HCT116 (cell line): Measurements from ENCODE around the gene TRIM45. TPM values are rescaled to one million over a fixed set of nuclear protein-coding genes. Genes with fewer than 3 reads are reported as not detected.

Source experiments
- ATAC-seq: fragments of 200-7000 bp; cut with Tn5 transposase; 2 replicates; pipeline ENCODE4 v1.9.1; 2020; ENCODE audit warnings: mild to moderate bottlenecking, moderate library complexity
- BruUV-seq: library from RNA; stranded (reverse); fragments of 400-500 nt; replicated peaks from 2 replicates; lab custom pipeline; 2021; lab: Mats Ljungman, UMichigan
- CTCF ChIA-PET: fragments of 300-600 bp; sonication (Branson Sonifier 250); formaldehyde crosslinking; loops from one replicate; lab custom pipeline; 2021; ENCODE audit warnings: antibody characterized with exemption; lab: Charles Lee
- POLR2A ChIA-PET: fragments of 300-600, 350-600 bp; sonication (Branson Sonifier 250); formaldehyde crosslinking; loops from one replicate; lab custom pipeline; 2021; ENCODE audit warnings: antibody characterized with exemption; lab: Charles Lee
- RAD21 ChIA-PET, 2 experiments: fragments of 300-600 bp; sonication (Branson Sonifier 250); formaldehyde crosslinking; loops; one replicate each; lab custom pipeline; 2023; ENCODE audit warnings: low total read pairs in 2 of 2; ENCODE audit not compliant: uncharacterized antibody in 2 of 2, unreplicated experiment in 2 of 2, low non-redundant PET in 1 of 2; lab: Charles Lee
- DNase-seq: peaks from one replicate; pipeline ENCODE4 v3.0.0-alpha.2; 2010; ENCODE audit warnings: low read depth, low spot score
- H2AFZ ChIP-seq: fragments of 200-600 bp; shearing (Covaris generic), sonication (generic); 2 replicates; pipeline ENCODE4 v1.6.1; 2017; ENCODE audit warnings: low read depth, mixed run types, mixed read lengths, antibody characterized with exemption, low read length; ENCODE audit not compliant: poor library complexity, severe bottlenecking
- H3K27ac ChIP-seq: 2 replicates; pipeline ENCODE4 v1.5.1; 2012; ENCODE audit warnings: low read depth, low read length
- H3K27me3 ChIP-seq: fragments of 200-600 bp; sonication (generic); 2 replicates; pipeline ENCODE4 v1.6.1; 2016; ENCODE audit warnings: mixed run types, low read length, mixed read lengths; ENCODE audit not compliant: insufficient read depth
- H3K36me3 ChIP-seq, 2 experiments: fragments of 200-500 bp in 1 of 2; fragments of 200-600 bp in 1 of 2; sonication (Bioruptor generic) in 1 of 2; sonication (generic) in 1 of 2; 2 replicates each; pipeline versions ENCODE4 v1.5.1 to v1.6.1; 2014 to 2016; ENCODE audit warnings: low read length in 2 of 2, inconsistent platforms in 1 of 2, mixed read lengths in 1 of 2, mixed run types in 1 of 2; ENCODE audit not compliant: insufficient read depth in 2 of 2, control insufficient read depth in 1 of 2
- H3K4me1 ChIP-seq, 2 experiments: fragments of 200-600 bp in 1 of 2; sonication (generic) in 1 of 2; 2 replicates each; pipeline versions ENCODE4 v1.5.1 to v1.6.1; 2012 to 2017; ENCODE audit warnings: low read length in 2 of 2, inconsistent platforms in 1 of 2, mild to moderate bottlenecking in 1 of 2, mixed read lengths in 1 of 2, mixed run types in 1 of 2, moderate library complexity in 1 of 2; ENCODE audit not compliant: insufficient read depth in 2 of 2, control insufficient read depth in 1 of 2
- H3K4me2 ChIP-seq: fragments of 200-600 bp; sonication (generic); 2 replicates; pipeline ENCODE4 v1.6.1; 2017; ENCODE audit warnings: mixed run types, low read length, mixed read lengths
- H3K4me3 ChIP-seq, 2 experiments: fragments of 200-600 bp in 1 of 2; sonication (generic) in 1 of 2; replicated peaks in 1 of 2; 2 replicates each; pipeline ENCODE4 v1.5.1; 2011 to 2016; ENCODE audit warnings: low read length in 2 of 2, control low read depth in 1 of 2, low read depth in 1 of 2, mild to moderate bottlenecking in 1 of 2, mixed read lengths in 1 of 2, mixed run types in 1 of 2
- H3K79me2 ChIP-seq: fragments of 200-600 bp; sonication (generic); 2 replicates; pipeline ENCODE4 v1.6.1; 2017; ENCODE audit warnings: mild to moderate bottlenecking, mixed run types, low read length, moderate library complexity, mixed read lengths; ENCODE audit not compliant: insufficient read depth
- H3K9ac ChIP-seq: fragments of 200-600 bp; sonication (generic); 2 replicates; pipeline ENCODE4 v1.6.1; 2016; ENCODE audit warnings: low read length, mixed read lengths
- H3K9me2 ChIP-seq: fragments of 200-600 bp; sonication (generic), shearing (Covaris generic); 2 replicates; pipeline ENCODE4 v1.6.1; 2017; ENCODE audit warnings: mixed run types, mild to moderate bottlenecking, moderate library complexity; ENCODE audit not compliant: insufficient read depth
- H3K9me3 ChIP-seq, 2 experiments: fragments of 200-500 bp in 1 of 2; fragments of 200-600 bp in 1 of 2; sonication (Bioruptor generic) in 1 of 2; sonication (generic) in 1 of 2; 2 replicates each; pipeline ENCODE4 v1.6.1; 2014 to 2017; ENCODE audit warnings: low read length in 2 of 2, mixed read lengths in 2 of 2, inconsistent platforms in 1 of 2, low read depth in 1 of 2, mild to moderate bottlenecking in 1 of 2, mixed run types in 1 of 2, moderate library complexity in 1 of 2; ENCODE audit not compliant: control insufficient read depth in 1 of 2, insufficient read depth in 1 of 2
- H4K20me1 ChIP-seq: fragments of 200-600 bp; sonication (generic), shearing (Covaris generic); 2 replicates; pipeline ENCODE4 v1.6.1; 2017; ENCODE audit warnings: mixed run types, mild to moderate bottlenecking, moderate library complexity; ENCODE audit not compliant: insufficient read depth
- CEBPB ChIP-seq: IDR thresholded peaks from 2 replicates; pipeline ENCODE4 v1.6.1; 2012; ENCODE audit warnings: low read depth
- EGR1 ChIP-seq: IDR thresholded peaks from 2 replicates; pipeline ENCODE4 v1.6.1; 2012; ENCODE audit warnings: low read depth
- ELF1 ChIP-seq: IDR thresholded peaks from 2 replicates; pipeline ENCODE4 v1.6.1; 2012; ENCODE audit warnings: low read depth, borderline replicate concordance
- POLR2AphosphoS5 ChIP-seq: IDR thresholded peaks from 2 replicates; pipeline ENCODE4 v1.6.1; 2011; ENCODE audit warnings: mild to moderate bottlenecking, low read depth, low read length, moderate library complexity
- RAD21 ChIP-seq: IDR thresholded peaks from 2 replicates; pipeline ENCODE4 v1.6.1; 2012; ENCODE audit warnings: low read depth, mild to moderate bottlenecking
- SIN3A ChIP-seq: IDR thresholded peaks from 2 replicates; pipeline ENCODE4 v1.6.1; 2012; ENCODE audit warnings: low read depth
- SRF ChIP-seq: IDR thresholded peaks from 2 replicates; pipeline ENCODE4 v1.6.1; 2012; ENCODE audit warnings: low read depth
- YY1 ChIP-seq: IDR thresholded peaks from 2 replicates; pipeline ENCODE4 v1.6.1; 2011; ENCODE audit warnings: low read length, low read depth, moderate library complexity, mild to moderate bottlenecking; ENCODE audit not compliant: insufficient replicate concordance; ENCODE audit errors: extremely low read depth
- ZFX ChIP-seq: fragments of 450-650 bp; IDR thresholded peaks from 2 replicates; pipeline ENCODE4 v1.6.1; 2017
- intact Hi-C: fragments of 100-400 bp; cut with micrococcal nuclease; formaldehyde crosslinking; loops from 2 replicates; pipeline ENCODE4 v1.10.0; 2022
- total RNA-seq: library from RNA; stranded (reverse); gene quantifications from one replicate; pipeline ENCODE4 v1.2.1, GENCODE V29; 2021; ENCODE audit not compliant: unreplicated experiment
- TF ChIP-seq, protein P1 (sequence below), 3 experiments: fragments of 200-600 bp in 1 of 3; sonication (generic) in 1 of 3; IDR thresholded peaks in 2 of 3; conservative IDR thresholded peaks in 1 of 3; 2 replicates each; pipeline ENCODE4 v1.5.1; 2012 to 2017; ENCODE audit warnings: low read depth in 2 of 3, low read length in 2 of 3, antibody characterized with exemption in 1 of 3, borderline replicate concordance in 1 of 3, control low read depth in 1 of 3, mild to moderate bottlenecking in 1 of 3, mixed read lengths in 1 of 3, mixed run types in 1 of 3, moderate library complexity in 1 of 3; ENCODE audit not compliant: insufficient read depth in 1 of 3
- TF ChIP-seq, protein P2 (sequence below): IDR thresholded peaks from 2 replicates; pipeline ENCODE4 v1.6.1; 2012; ENCODE audit warnings: low read depth
- TF ChIP-seq, protein P3 (sequence below): IDR thresholded peaks from 2 replicates; pipeline ENCODE4 v1.6.1; 2012
- TF ChIP-seq, protein P4 (sequence below): IDR thresholded peaks from 2 replicates; pipeline ENCODE4 v1.6.1; 2012

TRIM45 gene
- total RNA-seq, 1 experiment from 2014 or later, result 3.5 TPM

DNA sequence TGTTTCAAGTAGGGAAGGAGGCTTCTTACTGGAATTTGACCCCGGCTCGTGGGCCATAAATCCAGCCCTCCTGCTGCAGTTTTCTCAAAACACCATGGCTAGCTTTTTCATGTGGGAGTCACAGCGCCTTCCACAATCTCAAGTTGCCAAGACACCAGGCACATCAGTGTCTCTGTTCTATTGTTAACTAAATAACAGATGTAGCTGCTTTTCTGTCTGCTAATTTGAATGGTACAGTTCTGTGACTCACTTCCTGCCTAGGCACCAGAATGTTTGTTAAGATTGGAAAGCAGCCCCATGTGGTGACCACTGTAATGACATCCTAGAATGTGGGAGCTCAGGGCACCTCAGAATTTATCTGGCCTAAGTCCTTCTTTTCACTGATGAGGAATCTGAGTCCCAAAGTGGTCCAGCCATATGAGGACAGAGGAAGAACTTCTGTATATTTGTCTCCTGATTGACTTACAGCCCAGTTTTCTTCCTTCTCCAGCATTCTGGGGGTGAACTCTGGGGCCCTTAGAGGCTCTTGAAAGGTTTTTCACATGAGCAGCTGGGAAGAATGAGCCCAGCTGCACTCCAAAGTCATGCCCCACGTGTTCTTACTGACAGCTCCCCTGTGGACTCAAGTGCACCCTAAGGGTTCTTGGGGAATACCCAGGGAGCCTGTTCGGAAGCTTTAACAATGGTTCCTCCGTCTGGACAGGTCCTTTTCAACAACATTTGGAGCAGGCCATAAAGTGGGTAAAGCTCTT, 27.5 kb downstream of the TRIM45 start:
- ChIA-PET POLR2A (interaction anchor here (1.0 kb wide), 1 partner anchor 34 kb away, joined by 3 read pairs; the partner anchor contains the start of gene TTF2), CTCF (interaction anchor here (1.3 to 2.7 kb wide), 3 partner anchors 27 to 191 kb away, joined by 4 to 10 read pairs (median 6); no protein-coding TSS in a partner anchor), RAD21 (no interaction called here)
- Histone ChIP-seq H3K27ac (no peak overlapping the region), H3K36me3 (peaks cover 28 to 67% of the 10 kb centered on the region in 2 experiments; a peak in 3 of 4 replicates), H3K4me1 (peaks cover 4 to 14% of the 10 kb centered on the region in 2 experiments; a peak in 3 of 4 replicates), H3K9me2 (no peaks in the 10 kb centered on the region), H3K9me3 (no peaks in the 10 kb centered on the region), H3K79me2 (no peaks in the 10 kb centered on the region), H3K4me2 (no peak overlapping the region), H3K27me3 (no peaks in the 10 kb centered on the region), H3K9ac (no peak overlapping the region), H4K20me1 (no peaks in the 10 kb centered on the region), H3K4me3 (no peak overlapping the region), H2AFZ (no peak overlapping the region)
- DNase-seq (peak; percentile 8), ATAC-seq (peak; percentile 77)
- intact Hi-C loops, result no loop called here
- TF ChIP-seq EGR1, result no peak
- TF ChIP-seq, protein P1, sequence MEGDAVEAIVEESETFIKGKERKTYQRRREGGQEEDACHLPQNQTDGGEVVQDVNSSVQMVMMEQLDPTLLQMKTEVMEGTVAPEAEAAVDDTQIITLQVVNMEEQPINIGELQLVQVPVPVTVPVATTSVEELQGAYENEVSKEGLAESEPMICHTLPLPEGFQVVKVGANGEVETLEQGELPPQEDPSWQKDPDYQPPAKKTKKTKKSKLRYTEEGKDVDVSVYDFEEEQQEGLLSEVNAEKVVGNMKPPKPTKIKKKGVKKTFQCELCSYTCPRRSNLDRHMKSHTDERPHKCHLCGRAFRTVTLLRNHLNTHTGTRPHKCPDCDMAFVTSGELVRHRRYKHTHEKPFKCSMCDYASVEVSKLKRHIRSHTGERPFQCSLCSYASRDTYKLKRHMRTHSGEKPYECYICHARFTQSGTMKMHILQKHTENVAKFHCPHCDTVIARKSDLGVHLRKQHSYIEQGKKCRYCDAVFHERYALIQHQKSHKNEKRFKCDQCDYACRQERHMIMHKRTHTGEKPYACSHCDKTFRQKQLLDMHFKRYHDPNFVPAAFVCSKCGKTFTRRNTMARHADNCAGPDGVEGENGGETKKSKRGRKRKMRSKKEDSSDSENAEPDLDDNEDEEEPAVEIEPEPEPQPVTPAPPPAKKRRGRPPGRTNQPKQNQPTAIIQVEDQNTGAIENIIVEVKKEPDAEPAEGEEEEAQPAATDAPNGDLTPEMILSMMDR (IDR thresholded peaks at IDR 0.05 in 2 of 3, conservative IDR thresholded peaks at IDR 0.05 in 1 of 3; ENCODE audit: borderline replicate concordance in 1 of 3, insufficient read depth in 1 of 3, low read depth in 2 of 3, low read length in 2 of 3), result peak in 2 of 3 experiments; percentile 40 to 44; a peak in 4 of 6 replicates
- no TSS peak for BruUV-seq

DNA sequence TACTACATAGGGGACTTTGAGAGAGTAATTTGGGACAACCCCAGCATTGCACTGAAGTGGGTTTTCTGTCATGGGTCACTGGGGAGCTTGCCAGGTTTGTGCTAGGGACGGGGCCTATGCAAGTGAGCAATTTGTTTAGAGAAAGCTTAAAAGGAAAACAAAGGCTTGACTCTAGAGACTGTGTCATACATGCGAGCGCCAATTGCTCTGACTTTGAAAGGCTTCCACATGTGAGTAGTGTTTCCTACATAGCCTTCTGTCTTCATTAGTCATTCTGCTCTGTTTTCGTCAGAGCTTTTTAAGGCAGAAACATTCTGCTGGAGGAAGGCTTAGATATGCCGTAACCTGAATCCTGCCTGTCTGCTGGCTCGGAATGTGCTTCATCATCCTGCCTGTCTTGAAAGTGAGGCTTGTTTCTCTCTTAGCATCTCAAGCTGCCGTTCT, 28.4 kb downstream of the TRIM45 start:
- no peak overlapping the region for H3K27ac ChIP-seq
- H4K20me1 ChIP-seq, result no peaks in the 10 kb centered on the region
- BruUV-seq, result no TSS peak
- H3K4me2 ChIP-seq, result no peak overlapping the region
- TF ChIP-seq, protein P2, sequence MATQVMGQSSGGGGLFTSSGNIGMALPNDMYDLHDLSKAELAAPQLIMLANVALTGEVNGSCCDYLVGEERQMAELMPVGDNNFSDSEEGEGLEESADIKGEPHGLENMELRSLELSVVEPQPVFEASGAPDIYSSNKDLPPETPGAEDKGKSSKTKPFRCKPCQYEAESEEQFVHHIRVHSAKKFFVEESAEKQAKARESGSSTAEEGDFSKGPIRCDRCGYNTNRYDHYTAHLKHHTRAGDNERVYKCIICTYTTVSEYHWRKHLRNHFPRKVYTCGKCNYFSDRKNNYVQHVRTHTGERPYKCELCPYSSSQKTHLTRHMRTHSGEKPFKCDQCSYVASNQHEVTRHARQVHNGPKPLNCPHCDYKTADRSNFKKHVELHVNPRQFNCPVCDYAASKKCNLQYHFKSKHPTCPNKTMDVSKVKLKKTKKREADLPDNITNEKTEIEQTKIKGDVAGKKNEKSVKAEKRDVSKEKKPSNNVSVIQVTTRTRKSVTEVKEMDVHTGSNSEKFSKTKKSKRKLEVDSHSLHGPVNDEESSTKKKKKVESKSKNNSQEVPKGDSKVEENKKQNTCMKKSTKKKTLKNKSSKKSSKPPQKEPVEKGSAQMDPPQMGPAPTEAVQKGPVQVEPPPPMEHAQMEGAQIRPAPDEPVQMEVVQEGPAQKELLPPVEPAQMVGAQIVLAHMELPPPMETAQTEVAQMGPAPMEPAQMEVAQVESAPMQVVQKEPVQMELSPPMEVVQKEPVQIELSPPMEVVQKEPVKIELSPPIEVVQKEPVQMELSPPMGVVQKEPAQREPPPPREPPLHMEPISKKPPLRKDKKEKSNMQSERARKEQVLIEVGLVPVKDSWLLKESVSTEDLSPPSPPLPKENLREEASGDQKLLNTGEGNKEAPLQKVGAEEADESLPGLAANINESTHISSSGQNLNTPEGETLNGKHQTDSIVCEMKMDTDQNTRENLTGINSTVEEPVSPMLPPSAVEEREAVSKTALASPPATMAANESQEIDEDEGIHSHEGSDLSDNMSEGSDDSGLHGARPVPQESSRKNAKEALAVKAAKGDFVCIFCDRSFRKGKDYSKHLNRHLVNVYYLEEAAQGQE, result no peak
- no peak for TF ChIP-seq POLR2AphosphoS5
- no peak for TF ChIP-seq YY1
- TF ChIP-seq, protein P3, sequence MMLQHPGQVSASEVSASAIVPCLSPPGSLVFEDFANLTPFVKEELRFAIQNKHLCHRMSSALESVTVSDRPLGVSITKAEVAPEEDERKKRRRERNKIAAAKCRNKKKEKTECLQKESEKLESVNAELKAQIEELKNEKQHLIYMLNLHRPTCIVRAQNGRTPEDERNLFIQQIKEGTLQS, result no peak
- no peak for TF ChIP-seq ZFX
- TF ChIP-seq, protein P4, sequence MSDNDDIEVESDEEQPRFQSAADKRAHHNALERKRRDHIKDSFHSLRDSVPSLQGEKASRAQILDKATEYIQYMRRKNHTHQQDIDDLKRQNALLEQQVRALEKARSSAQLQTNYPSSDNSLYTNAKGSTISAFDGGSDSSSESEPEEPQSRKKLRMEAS, result no peak
- no peak for TF ChIP-seq CEBPB
- no peak for TF ChIP-seq RAD21
- TF ChIP-seq SIN3A, result no peak
- no peak for TF ChIP-seq SRF
- no peak for TF ChIP-seq ELF1
- H2AFZ ChIP-seq, result no peak overlapping the region
- peaks cover 28 to 64% of the 10 kb centered on the region in 2 experiments; a peak in 3 of 4 replicates for H3K36me3 ChIP-seq
- ChIA-PET POLR2A (interaction anchor here (0.8 kb wide), 1 partner anchor 33 kb away, joined by 3 read pairs; the partner anchor contains the start of gene TTF2), RAD21 (no interaction called here), CTCF (interaction anchor here (0.7 to 2.7 kb wide), 6 partner anchors 9 to 192 kb away, joined by 3 to 10 read pairs (median 3); no protein-coding TSS in a partner anchor)
- no peaks in the 10 kb centered on the region for H3K79me2 ChIP-seq
- no peaks in the 10 kb centered on the region for H3K9me2 ChIP-seq
- no peak for ATAC-seq
- DNase-seq, result no peak
- no peak overlapping the region for H3K9ac ChIP-seq
- no peaks in the 10 kb centered on the region for H3K9me3 ChIP-seq
- H3K4me3 ChIP-seq, result no peak overlapping the region
- intact Hi-C loops, result no loop called here
- H3K27me3 ChIP-seq, result no peaks in the 10 kb centered on the region
- peaks cover 4 to 14% of the 10 kb centered on the region in 2 experiments; a peak in 3 of 4 replicates for H3K4me1 ChIP-seq
